NOMO-1 treated with dmso at 0.1 percent for 144 hours (cell line): ENCODE results near the gene MCOLN1.
"Not testable (repeated sequence)": the region's sequence is repeated elsewhere in the genome, so short reads cannot be mapped to it uniquely, and the experiment has no call there.

Experiments
- DNase-seq: peaks from one replicate; lab custom pipeline; 2025; ENCODE audit not compliant: unreplicated experiment; lab: John Stamatoyannopoulos, UW

The MCOLN1 gene

GRCh38 chr19:7562646-7563393 lies 40.4 kb downstream of the MCOLN1 start:
- no peak for DNase-seq

GRCh38 chr19:7564866-7565265 lies 42.4 kb downstream of the MCOLN1 start:
- DNase-seq: no peak

- DNase-seq: no peak
Measured at GRCh38 chr19:7565332-7565731, 42.9 kb downstream of the MCOLN1 start.

GRCh38 chr19:7570761-7571160 lies 48.3 kb downstream of the MCOLN1 start:
- no peak for DNase-seq

- peak; percentile 43 for DNase-seq
Measured at GRCh38 chr19:7575434-7576040, 53.1 kb downstream of the MCOLN1 start.

- not testable (repeated sequence) for DNase-seq
Measured at GRCh38 chr19:7577422-7577821, 55.0 kb downstream of the MCOLN1 start.

- DNase-seq: no peak
Measured at GRCh38 chr19:7578127-7578526, 55.7 kb downstream of the MCOLN1 start.

GRCh38 chr19:7579182-7579581 lies 56.8 kb downstream of the MCOLN1 start:
- DNase-seq: no peak

GRCh38 chr19:7582446-7582845 lies 60.0 kb downstream of the MCOLN1 start:
- DNase-seq: no peak
